Fibroblast of lung (primary cell): ENCODE results near the gene FBXL2. TPM values are rescaled to one million over a fixed set of nuclear protein-coding genes. Genes with fewer than 3 reads are reported as not detected.

Experiments used
- DNase-seq, 2 donors: peaks; one replicate each; pipeline versions ENCODE4 v3.0.0 to v3.0.0-alpha.2; 2010; ENCODE audit warnings: low read depth in 2 of 2
- H2AFZ ChIP-seq: 2 replicates; pipeline ENCODE4 v1.5.1; 2012; ENCODE audit warnings: low read length, control low read depth, inconsistent platforms
- H3K27ac ChIP-seq: 2 replicates; pipeline ENCODE4 v1.5.1; 2011; ENCODE audit warnings: low read length, control low read depth; ENCODE audit not compliant: insufficient read depth
- H3K27me3 ChIP-seq: 2 replicates; pipeline ENCODE4 v1.5.1; 2011; ENCODE audit warnings: mild to moderate bottlenecking, low read length; ENCODE audit not compliant: control insufficient read depth, insufficient read depth
- H3K36me3 ChIP-seq: 2 replicates; pipeline ENCODE4 v1.5.1; 2011; ENCODE audit warnings: low read length; ENCODE audit not compliant: control insufficient read depth, insufficient read depth
- H3K4me1 ChIP-seq: 2 replicates; pipeline ENCODE4 v1.5.1; 2011; ENCODE audit warnings: low read length; ENCODE audit not compliant: control insufficient read depth, insufficient read depth; ENCODE audit errors: extremely low read depth
- H3K4me2 ChIP-seq: 2 replicates; pipeline ENCODE4 v1.5.1; 2011; ENCODE audit warnings: low read length, control low read depth; ENCODE audit not compliant: insufficient read depth; ENCODE audit errors: extremely low read depth
- H3K4me3 ChIP-seq, 4 experiments: fragments of 200-600 bp in 1 of 4; sonication (generic) in 1 of 4; replicated peaks in 1 of 4; 2 replicates each; pipeline ENCODE4 v1.5.1; 2011 to 2016; ENCODE audit warnings: low read length in 4 of 4, low read depth in 3 of 4, mild to moderate bottlenecking in 3 of 4, control low read depth in 2 of 4, inconsistent platforms in 1 of 4, mixed read lengths in 1 of 4; ENCODE audit not compliant: insufficient read depth in 1 of 4; ENCODE audit errors: control extremely low read depth in 1 of 4
- H3K79me2 ChIP-seq: 2 replicates; pipeline ENCODE4 v1.5.1; 2012; ENCODE audit warnings: mild to moderate bottlenecking, low read length, inconsistent platforms; ENCODE audit not compliant: control insufficient read depth, insufficient read depth
- H3K9ac ChIP-seq: 2 replicates; pipeline ENCODE4 v1.5.1; 2011; ENCODE audit warnings: mild to moderate bottlenecking, low read length, control low read depth; ENCODE audit not compliant: insufficient read depth
- H3K9me3 ChIP-seq: 2 replicates; pipeline ENCODE4 v1.5.1; 2012; ENCODE audit warnings: low read depth, low read length; ENCODE audit not compliant: control insufficient read depth, insufficient read depth
- H4K20me1 ChIP-seq: 2 replicates; pipeline ENCODE4 v1.5.1; 2011; ENCODE audit warnings: low read length; ENCODE audit not compliant: control insufficient read depth, insufficient read depth; ENCODE audit errors: extremely low read depth
- CTCF ChIP-seq, 2 donors: IDR thresholded peaks in 1 of 2; conservative IDR thresholded peaks in 1 of 2; 1 replicate in 1 of 2; 2 replicates in 1 of 2; pipeline ENCODE4 v1.5.1; 2011 to 2012; ENCODE audit warnings: low read length in 2 of 2, control low read depth in 1 of 2, inconsistent platforms in 1 of 2, low read depth in 1 of 2, mild to moderate bottlenecking in 1 of 2
- EZH2 ChIP-seq: IDR thresholded peaks from 2 replicates; pipeline ENCODE4 v1.5.1; 2012; ENCODE audit warnings: low read length, control low read depth, mild to moderate bottlenecking; ENCODE audit errors: missing control alignments
- polyA plus RNA-seq, 2 donors: library from polyadenylated mRNA; depleted of rRNA in 1 of 2; stranded (reverse) in 1 of 2; unstranded in 1 of 2; fragments of >200 nt; gene quantifications; 2 replicates each; pipeline ENCODE4 v1.2.1, GENCODE V29; 2011 to 2012; ENCODE audit warnings: missing spikeins in 1 of 2
- total RNA-seq: library from RNA; depleted of rRNA; stranded (reverse); fragments of >200 nt; gene quantifications from 2 replicates; pipeline ENCODE4 v1.2.1, GENCODE V29; 2014

Gene FBXL2
- total and polyA plus RNA-seq, 2 donors (not counting 1 experiment from before 2014, with no cell fraction given): 16.2 to 26.5 TPM

DNA sequence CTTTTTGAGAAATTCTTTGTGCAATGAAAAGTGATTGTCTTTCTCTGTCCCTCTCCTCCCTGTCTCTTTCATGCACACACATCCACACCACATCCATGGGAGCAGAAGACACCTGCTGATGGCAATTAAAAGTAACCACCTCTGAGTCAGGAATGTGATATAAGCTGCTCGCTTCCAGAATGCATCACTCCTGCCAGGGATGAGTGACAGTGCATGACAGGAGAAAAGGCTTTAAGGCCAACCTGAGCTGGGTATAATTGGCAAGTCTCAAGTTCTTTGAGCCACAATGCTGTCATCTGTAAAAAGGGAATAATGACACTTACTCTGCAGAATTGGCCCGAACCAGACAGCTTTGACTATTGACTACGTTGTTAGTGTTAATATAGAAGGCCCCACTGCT, 103.4 kb downstream of the FBXL2 start:
- no peaks in the 10 kb centered on the region for H3K27me3 ChIP-seq
- H3K79me2 ChIP-seq: no peaks in the 10 kb centered on the region
- peaks cover 8% of the 10 kb centered on the region for H3K36me3 ChIP-seq
- TF ChIP-seq CTCF (conservative IDR thresholded peaks at IDR 0.05 in 1 of 2, IDR thresholded peaks at IDR 0.05 in 1 of 2; ENCODE audit: low read depth in 1 of 2, low read length in 2 of 2) (no peak), EZH2 (no peak)
- no peaks in the 10 kb centered on the region for H3K9me3 ChIP-seq
- no peak overlapping the region for H3K9ac ChIP-seq
- no peak overlapping the region for H3K4me2 ChIP-seq
- no peak for DNase-seq
- no peaks in the 10 kb centered on the region for H4K20me1 ChIP-seq
- H3K4me3 ChIP-seq: no peak overlapping the region
- no peak overlapping the region for H2AFZ ChIP-seq
- no peak overlapping the region for H3K27ac ChIP-seq
- H3K4me1 ChIP-seq: peaks cover 4% of the 10 kb centered on the region

GRCh38 chr3:33383951-33384350, 106.7 kb downstream of the FBXL2 start:
- no peak overlapping the region for H2AFZ ChIP-seq
- no peaks in the 10 kb centered on the region for H3K4me1 ChIP-seq
- H3K4me3 ChIP-seq: no peak overlapping the region
- no peaks in the 10 kb centered on the region for H4K20me1 ChIP-seq
- no peak overlapping the region for H3K4me2 ChIP-seq
- H3K27me3 ChIP-seq: no peaks in the 10 kb centered on the region
- H3K27ac ChIP-seq: no peak overlapping the region
- no peaks in the 10 kb centered on the region for H3K79me2 ChIP-seq
- peaks cover 8% of the 10 kb centered on the region for H3K36me3 ChIP-seq
- no peaks in the 10 kb centered on the region for H3K9me3 ChIP-seq
- no peak for DNase-seq
- TF ChIP-seq CTCF (conservative IDR thresholded peaks at IDR 0.05 in 1 of 2, IDR thresholded peaks at IDR 0.05 in 1 of 2; ENCODE audit: low read depth in 1 of 2, low read length in 2 of 2): no peak
- TF ChIP-seq EZH2: no peak
- no peak overlapping the region for H3K9ac ChIP-seq

DNA sequence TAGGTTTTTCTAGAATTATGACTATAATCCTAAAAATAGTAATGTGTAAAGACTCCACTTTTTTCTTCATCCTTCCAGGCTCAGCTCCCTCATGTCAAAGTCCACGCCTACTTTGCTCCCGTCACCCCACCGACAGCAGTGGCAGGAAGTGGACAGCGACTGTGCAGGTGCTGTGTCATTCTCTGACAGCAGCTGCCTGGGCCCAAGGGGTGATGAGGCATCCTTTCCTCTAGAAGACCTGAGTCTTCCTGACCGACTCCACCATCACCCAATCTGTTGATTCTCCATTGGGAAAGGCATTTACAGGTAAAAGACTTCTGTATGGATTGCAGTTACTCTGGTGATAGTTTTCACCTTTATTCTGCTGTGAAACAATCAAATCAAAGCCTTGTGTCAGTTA, 108.2 kb downstream of the FBXL2 start:
- Histone ChIP-seq H3K4me1 (no peaks in the 10 kb centered on the region), H3K27ac (no peak overlapping the region), H3K27me3 (no peaks in the 10 kb centered on the region), H3K36me3 (peaks cover 11% of the 10 kb centered on the region), H3K79me2 (no peaks in the 10 kb centered on the region), H3K4me3 (no peak overlapping the region), H3K9me3 (no peaks in the 10 kb centered on the region), H2AFZ (no peak overlapping the region), H4K20me1 (no peaks in the 10 kb centered on the region), H3K4me2 (no peak overlapping the region), H3K9ac (no peak overlapping the region)
- DNase-seq: no peak
- TF ChIP-seq CTCF (conservative IDR thresholded peaks at IDR 0.05 in 1 of 2, IDR thresholded peaks at IDR 0.05 in 1 of 2; ENCODE audit: low read depth in 1 of 2, low read length in 2 of 2) (no peak), EZH2 (no peak)
